NCI-H2029 (cell line): ENCODE measurements around the gene ATP2A1.
"Not testable (repeated sequence)": the region's sequence is repeated elsewhere in the genome, so short reads cannot be mapped to it uniquely, and the experiment has no call there.

ENCODE experiments used
- DNase-seq: peaks from one replicate; lab custom pipeline; 2025; lab: John Stamatoyannopoulos, UW

ATP2A1 gene

DNA sequence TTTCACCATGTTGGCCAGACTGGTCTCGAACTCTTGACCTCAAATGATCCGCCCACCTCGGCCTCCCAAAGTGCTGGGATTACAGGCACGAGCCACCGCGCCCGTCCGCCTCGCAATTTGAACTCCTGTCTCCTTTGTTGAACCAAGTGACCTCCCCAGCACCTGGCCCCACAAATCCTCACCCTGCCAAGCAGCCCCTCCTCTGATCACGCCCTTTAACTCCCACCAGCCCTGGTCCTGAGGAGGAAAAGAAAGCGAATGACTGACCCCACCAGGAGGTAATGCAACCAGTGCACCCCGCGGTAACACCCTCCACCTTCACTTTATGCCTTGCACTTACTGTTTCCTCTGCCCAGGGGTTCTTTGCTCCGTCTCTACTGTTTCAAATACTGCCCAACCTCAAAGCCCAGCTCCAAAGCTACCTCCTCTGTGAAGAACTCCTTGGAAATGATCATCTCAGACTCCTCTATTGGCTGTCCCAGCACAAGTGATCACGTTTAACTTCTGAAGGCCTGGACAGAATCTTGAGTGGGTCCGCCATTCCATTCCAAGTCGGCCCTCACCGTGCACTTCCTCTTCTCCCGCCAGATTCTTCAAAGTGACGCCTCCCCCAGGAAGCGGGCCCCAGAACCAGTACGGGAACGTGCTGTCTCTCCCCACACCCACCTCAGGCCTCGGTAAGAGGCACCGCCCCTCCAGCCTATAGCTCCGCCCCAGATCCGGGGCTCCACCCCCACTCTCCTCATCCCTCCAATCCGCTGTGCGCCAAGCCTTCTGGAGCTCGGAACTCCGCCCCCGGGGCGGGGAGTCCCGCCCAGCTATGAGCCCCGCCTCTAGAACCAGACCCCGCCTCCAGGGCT is 57.9 kb downstream of the ATP2A1 start:
- DNase-seq, result peak; percentile 79

DNA sequence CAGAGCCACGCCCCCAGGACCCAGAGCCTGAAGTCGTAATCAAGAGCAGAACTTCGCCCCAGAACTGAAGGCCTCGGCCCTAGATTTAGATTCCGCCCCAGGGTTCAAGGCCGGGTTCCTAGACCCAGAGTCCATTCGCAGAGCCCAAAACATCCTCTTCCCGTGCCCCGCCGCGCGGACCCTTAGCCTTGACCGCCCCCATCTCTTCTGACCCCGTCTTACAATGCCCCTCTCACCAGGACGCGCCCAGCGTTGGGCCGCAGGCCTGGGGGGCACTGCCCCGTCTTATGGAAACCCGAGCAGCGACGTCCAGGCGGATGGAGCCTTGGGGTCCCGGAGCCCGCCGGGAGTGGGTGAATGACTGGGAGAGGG is 58.5 kb downstream of the ATP2A1 start:
- DNase-seq, result no peak

DNA sequence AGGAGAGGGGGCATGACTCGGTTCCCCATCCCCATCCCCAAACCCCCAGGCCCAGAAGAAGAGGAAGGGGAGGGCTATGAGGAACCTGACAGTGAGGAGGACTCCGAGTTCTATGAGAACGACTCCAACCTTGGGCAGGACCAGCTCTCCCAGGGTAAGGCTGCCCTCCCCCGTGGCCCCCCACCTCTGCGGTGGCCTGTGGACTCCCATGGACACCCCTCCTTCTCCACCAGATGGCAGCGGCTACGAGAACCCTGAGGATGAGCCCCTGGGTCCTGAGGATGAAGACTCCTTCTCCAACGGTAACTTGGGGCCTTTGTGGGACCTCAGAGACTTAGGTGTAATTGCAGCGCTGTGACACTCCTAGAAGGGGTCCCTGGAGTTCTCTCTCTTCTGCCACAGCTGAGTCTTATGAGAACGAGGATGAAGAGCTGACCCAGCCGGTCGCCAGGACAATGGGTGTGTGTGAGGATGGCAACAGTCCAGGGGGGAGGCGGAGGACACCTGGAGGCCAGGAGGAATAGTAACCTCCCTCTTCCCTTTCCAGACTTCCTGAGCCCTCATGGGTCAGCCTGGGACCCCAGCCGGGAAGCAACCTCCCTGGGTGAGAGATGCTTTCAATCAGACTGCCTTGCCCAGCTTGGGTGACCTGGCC is 59.1 kb downstream of the ATP2A1 start:
- no peak for DNase-seq

DNA sequence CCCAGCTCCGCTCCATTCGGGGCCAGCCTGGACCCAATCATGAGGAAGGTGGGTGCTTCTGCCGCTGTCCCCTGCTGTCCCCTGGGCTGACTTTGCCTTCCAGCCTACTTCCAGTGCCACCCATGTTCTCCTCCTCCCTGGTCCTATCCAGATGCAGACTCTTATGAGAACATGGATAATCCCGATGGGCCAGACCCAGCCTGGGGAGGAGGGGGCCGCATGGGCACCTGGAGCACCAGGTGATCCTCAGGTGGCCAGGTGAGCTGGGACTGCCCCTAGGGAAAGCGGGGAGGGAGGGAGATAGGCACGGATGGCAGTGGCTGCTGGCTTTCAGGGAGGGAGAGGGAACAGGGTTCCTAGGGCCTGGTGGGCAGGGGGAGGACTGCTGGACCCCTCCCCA is 60.4 kb downstream of the ATP2A1 start:
- DNase-seq, result no peak

DNA sequence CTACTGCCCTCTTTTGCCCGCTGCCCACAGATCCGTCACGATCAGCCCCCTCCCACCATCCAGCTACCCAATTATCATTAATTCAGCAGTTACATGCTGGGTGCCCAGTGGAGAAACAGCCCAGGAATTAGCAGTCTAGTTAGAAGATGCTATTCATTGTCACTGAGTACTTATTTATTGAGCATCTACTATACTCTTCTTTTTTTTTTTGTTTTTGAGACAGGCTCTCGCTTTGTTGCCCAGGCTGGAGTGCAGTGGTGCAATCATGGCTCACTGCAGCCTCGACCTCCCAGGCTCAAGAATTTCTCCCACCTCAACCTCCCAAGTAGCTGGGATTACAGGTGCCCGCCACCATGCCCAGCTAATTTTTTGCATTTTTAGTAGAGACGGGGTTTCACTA is 61.5 kb downstream of the ATP2A1 start:
- DNase-seq, result not testable (repeated sequence)

DNA sequence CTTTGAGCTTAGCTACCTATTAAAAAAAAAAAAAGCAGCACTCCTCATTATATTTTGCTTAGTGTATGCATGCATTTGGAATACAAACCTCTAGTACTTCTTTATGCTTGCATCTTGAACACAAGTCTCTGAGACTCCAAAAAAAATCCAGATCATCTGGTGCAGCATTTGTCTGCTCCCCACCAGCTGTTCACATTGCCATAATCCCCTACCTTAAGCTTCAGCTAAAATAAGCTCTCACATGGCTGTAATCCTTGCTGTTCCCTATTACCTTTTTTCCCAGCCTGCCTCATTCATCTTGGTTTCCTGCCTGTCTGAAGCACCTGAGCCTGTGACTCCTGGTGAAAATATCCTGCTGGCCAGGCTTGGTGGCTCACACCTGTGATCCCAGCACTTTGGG is 65.0 kb downstream of the ATP2A1 start:
- DNase-seq, result no peak

DNA sequence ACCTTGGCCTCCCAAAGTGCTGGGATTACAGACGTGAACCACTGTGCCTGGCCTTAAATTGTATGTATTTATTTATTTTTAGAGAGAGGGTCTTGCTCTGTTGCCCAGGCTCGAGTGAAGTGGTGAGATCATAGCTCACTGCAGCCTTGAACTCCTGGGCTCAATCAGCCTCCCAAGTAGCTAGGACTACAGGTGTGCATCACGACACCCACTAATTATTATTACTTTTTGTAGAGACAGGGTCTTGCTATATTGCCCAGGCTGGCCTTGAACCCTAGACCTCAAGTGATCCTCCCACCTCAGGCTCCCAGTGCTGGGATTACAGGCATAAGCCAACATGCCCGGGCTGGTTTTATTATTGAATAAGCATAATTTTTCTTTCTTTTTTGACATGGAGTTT is 68.4 kb downstream of the ATP2A1 start:
- DNase-seq, result no peak

DNA sequence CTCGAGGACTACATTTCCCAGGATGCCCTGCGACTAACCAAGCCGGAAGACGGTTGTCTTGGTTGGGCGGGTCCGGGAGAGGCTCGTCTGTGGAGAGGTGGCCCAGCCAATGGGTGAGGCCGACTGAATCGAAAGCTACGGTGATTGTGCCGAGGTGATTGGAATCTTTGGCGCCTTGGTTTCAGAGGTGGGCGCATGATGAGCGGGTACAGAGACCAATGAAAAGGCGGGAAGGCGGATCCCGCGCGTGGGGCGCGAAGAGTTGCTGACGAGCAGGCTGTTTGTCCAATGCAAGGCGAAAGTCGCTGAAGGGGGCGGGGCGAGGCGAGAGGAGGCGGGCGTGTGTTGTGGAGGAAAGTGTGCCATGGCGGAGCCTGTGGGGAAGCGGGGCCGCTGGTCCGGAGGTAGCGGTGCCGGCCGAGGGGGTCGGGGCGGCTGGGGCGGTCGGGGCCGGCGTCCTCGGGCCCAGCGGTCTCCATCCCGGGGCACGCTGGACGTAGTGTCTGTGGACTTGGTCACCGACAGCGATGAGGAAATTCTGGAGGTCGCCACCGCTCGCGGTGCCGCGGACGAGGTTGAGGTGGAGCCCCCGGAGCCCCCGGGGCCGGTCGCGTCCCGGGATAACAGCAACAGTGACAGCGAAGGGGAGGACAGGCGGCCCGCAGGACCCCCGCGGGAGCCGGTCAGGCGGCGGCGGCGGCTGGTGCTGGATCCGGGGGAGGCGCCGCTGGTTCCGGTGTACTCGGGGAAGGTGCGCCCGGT is 72.5 kb downstream of the ATP2A1 start, which contains the start of gene NFATC2IP:
Gene NFATC2IP (plus strand): TSS at position 290 of the 762 bp plus-strand sequence. CDS start 75 bp downstream, at position 365.
- DNase-seq, result peak; percentile 99

DNA sequence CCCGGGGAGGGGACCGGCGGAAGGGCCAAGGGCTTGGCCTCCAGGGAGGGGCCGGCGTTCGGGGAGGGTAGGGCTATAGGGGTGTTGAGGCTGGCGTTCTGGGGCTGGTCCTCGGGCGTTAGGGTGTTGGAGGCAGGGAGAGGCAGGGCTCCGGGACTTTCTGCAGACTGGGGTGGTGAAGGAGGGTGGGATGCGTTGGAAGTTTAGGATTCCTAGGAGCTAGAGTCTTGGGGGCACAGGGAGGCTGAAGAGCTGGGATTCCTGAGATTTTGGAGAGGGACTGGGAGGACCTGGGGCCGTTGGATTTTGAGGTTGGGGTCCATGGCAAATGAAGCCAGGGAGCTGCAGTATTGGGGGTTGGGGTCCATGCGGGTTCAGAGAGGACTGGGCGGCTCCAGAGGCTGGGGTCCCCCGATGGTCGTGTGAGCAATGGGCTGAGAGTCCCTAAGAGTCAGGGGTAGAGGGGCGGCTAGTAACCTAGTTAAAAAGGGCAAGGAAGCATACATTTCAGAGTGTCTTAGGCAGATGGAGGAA is 73.2 kb downstream of the ATP2A1 start:
- no peak for DNase-seq
